Measurements from ENCODE around the gene VWA3B.

VWA3B gene

GRCh38 chr2:98160554-98160953, 73.6 kb downstream of the VWA3B start:
- Histone ChIP-seq H3K79me2 (no peaks in the 10 kb centered on the region), H3K4me3 (ENCODE audit: low read depth, low read length) (no peak overlapping the region), H3K27ac (no peak overlapping the region), H2AFZ (no peak overlapping the region), H3K36me3 (ENCODE audit: control insufficient read depth, insufficient read depth, low read length) (no peaks in the 10 kb centered on the region), H3K9me3 (ENCODE audit: control insufficient read depth, low read length) (no peaks in the 10 kb centered on the region), H3K27me3 (ENCODE audit: control insufficient read depth, insufficient read depth, low read length) (no peaks in the 10 kb centered on the region), H3K4me1 (no peaks in the 10 kb centered on the region), H3K9ac (no peak overlapping the region), H3K4me2 (ENCODE audit: low read length) (no peak overlapping the region)
- TF ChIP-seq, protein P1, sequence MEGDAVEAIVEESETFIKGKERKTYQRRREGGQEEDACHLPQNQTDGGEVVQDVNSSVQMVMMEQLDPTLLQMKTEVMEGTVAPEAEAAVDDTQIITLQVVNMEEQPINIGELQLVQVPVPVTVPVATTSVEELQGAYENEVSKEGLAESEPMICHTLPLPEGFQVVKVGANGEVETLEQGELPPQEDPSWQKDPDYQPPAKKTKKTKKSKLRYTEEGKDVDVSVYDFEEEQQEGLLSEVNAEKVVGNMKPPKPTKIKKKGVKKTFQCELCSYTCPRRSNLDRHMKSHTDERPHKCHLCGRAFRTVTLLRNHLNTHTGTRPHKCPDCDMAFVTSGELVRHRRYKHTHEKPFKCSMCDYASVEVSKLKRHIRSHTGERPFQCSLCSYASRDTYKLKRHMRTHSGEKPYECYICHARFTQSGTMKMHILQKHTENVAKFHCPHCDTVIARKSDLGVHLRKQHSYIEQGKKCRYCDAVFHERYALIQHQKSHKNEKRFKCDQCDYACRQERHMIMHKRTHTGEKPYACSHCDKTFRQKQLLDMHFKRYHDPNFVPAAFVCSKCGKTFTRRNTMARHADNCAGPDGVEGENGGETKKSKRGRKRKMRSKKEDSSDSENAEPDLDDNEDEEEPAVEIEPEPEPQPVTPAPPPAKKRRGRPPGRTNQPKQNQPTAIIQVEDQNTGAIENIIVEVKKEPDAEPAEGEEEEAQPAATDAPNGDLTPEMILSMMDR (IDR thresholded peaks at IDR 0.05), result no peak

GRCh38 chr2:98161186-98161585, 74.2 kb downstream of the VWA3B start:
- Histone ChIP-seq H3K4me2 (ENCODE audit: low read length) (no peak overlapping the region), H3K27ac (no peak overlapping the region), H2AFZ (no peak overlapping the region), H3K36me3 (ENCODE audit: control insufficient read depth, insufficient read depth, low read length) (no peaks in the 10 kb centered on the region), H3K4me1 (no peaks in the 10 kb centered on the region), H3K79me2 (no peaks in the 10 kb centered on the region), H3K9me3 (ENCODE audit: control insufficient read depth, low read length) (no peaks in the 10 kb centered on the region), H3K27me3 (ENCODE audit: control insufficient read depth, insufficient read depth, low read length) (no peaks in the 10 kb centered on the region), H3K4me3 (ENCODE audit: low read depth, low read length) (no peak overlapping the region), H3K9ac (no peak overlapping the region)
- TF ChIP-seq, protein P1 (IDR thresholded peaks at IDR 0.05), result no peak

GRCh38 chr2:98164256-98164655, 77.3 kb downstream of the VWA3B start:
- Histone ChIP-seq H3K27ac (no peak overlapping the region), H3K4me2 (ENCODE audit: low read length) (no peak overlapping the region), H3K27me3 (ENCODE audit: control insufficient read depth, insufficient read depth, low read length) (no peaks in the 10 kb centered on the region), H3K4me3 (ENCODE audit: low read depth, low read length) (no peak overlapping the region), H3K9me3 (ENCODE audit: control insufficient read depth, low read length) (no peaks in the 10 kb centered on the region), H3K36me3 (ENCODE audit: control insufficient read depth, insufficient read depth, low read length) (no peaks in the 10 kb centered on the region), H3K9ac (no peak overlapping the region), H3K4me1 (no peaks in the 10 kb centered on the region), H3K79me2 (no peaks in the 10 kb centered on the region), H2AFZ (no peak overlapping the region)
- TF ChIP-seq, protein P1 (IDR thresholded peaks at IDR 0.05), result no peak

DNA sequence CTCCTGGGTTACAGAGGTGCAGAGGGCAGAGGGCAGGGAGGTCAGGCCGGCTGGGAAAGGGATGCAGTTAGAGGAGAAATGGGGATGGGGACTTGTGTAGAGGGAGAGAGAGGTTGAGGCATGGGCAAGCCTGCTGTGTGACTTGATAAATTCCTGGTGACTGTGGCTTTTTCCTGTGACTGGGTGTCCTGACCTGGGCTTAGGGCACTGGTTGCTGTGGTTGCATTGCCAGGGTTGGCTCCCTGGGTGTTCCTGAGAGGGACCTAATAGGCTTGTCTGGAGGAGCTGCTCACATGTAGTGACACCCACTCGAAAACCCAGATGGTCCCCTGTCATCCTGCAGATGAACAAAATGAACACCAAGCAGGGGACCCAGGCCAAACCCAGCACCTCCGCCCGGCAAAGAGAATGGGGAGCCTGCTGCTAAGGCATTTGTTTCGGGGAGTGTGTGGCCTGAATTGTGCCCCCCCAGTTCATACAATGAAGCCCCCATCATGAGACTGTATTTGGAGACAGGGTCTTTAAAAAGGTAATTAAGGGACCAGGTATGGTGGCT, 78.6 kb downstream of the VWA3B start:
- H3K79me2 ChIP-seq, result no peaks in the 10 kb centered on the region
- H3K27me3 ChIP-seq (ENCODE audit: control insufficient read depth, insufficient read depth, low read length), result no peaks in the 10 kb centered on the region
- no peaks in the 10 kb centered on the region for H3K9me3 ChIP-seq (ENCODE audit: control insufficient read depth, low read length)
- H3K9ac ChIP-seq, result no peak overlapping the region
- no peaks in the 10 kb centered on the region for H3K4me1 ChIP-seq
- H3K4me2 ChIP-seq (ENCODE audit: low read length), result no peak overlapping the region
- H3K36me3 ChIP-seq (ENCODE audit: control insufficient read depth, insufficient read depth, low read length), result no peaks in the 10 kb centered on the region
- TF ChIP-seq, protein P1 (IDR thresholded peaks at IDR 0.05), result no peak
- no peak overlapping the region for H2AFZ ChIP-seq
- no peak overlapping the region for H3K4me3 ChIP-seq (ENCODE audit: low read depth, low read length)
- H3K27ac ChIP-seq, result no peak overlapping the region

DNA sequence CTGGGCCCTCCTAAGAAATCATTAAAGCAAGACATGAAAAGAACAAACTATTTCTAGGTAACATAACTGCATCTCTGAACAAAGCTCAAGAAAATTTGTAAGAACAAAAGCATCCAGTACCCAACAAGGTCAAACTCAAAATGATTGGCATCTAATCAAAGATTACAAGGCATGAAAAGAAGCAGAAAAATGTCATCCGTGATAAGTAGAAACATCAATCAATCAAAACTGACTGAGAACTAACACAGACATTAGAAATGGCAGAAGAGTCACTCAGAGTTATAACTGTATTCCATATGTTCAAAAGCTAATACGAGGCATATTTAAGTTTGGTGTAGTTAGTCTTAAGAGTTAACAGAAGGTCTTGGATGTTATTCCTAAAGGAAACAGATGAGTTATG, 80.9 kb downstream of the VWA3B start:
- Histone ChIP-seq H3K9me3 (ENCODE audit: control insufficient read depth, low read length) (no peaks in the 10 kb centered on the region), H3K36me3 (ENCODE audit: control insufficient read depth, insufficient read depth, low read length) (no peaks in the 10 kb centered on the region), H3K79me2 (no peaks in the 10 kb centered on the region), H3K4me1 (no peaks in the 10 kb centered on the region), H3K4me2 (ENCODE audit: low read length) (no peak overlapping the region), H3K27ac (no peak overlapping the region), H3K4me3 (ENCODE audit: low read depth, low read length) (no peak overlapping the region), H2AFZ (no peak overlapping the region), H3K27me3 (ENCODE audit: control insufficient read depth, insufficient read depth, low read length) (no peaks in the 10 kb centered on the region), H3K9ac (no peak overlapping the region)
- TF ChIP-seq, protein P1 (IDR thresholded peaks at IDR 0.05), result no peak

All from parathyroid adenoma (tissue), 2 donors.